22Rv1 (cell line): ENCODE measurements around the gene DPP6.

Experiments used
- ZFX ChIP-seq: fragments of 450-650 bp; IDR thresholded peaks from 2 replicates; pipeline ENCODE4 v1.6.1; 2017; ENCODE audit warnings: antibody characterized with exemption, borderline replicate concordance
- TF ChIP-seq, protein P1 (sequence below): fragments of 450-650 bp; IDR thresholded peaks from 2 replicates; pipeline ENCODE4 v1.5.1; 2017; ENCODE audit warnings: mild to moderate bottlenecking

DNA sequence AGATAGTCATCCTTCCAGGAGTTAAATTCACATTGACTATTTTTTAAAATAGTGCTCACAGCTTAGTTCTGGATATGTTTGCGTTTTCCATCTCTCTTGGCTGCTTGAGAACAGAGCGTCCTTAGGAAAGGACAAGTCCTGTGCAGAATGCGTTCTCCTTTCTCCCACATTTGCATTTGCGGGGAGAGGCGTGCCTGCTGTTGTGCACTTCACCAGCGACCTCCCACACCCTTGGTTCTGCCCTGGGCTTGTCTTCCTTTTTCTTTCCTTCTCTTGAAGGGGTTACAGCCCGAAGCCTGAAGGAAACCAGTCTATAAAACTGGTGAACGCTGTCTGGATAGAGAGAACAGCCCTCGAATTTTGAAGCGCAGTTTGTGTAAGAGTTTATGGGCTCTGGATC lies 367.1 kb downstream of the DPP6 start:
- TF ChIP-seq, protein P1, sequence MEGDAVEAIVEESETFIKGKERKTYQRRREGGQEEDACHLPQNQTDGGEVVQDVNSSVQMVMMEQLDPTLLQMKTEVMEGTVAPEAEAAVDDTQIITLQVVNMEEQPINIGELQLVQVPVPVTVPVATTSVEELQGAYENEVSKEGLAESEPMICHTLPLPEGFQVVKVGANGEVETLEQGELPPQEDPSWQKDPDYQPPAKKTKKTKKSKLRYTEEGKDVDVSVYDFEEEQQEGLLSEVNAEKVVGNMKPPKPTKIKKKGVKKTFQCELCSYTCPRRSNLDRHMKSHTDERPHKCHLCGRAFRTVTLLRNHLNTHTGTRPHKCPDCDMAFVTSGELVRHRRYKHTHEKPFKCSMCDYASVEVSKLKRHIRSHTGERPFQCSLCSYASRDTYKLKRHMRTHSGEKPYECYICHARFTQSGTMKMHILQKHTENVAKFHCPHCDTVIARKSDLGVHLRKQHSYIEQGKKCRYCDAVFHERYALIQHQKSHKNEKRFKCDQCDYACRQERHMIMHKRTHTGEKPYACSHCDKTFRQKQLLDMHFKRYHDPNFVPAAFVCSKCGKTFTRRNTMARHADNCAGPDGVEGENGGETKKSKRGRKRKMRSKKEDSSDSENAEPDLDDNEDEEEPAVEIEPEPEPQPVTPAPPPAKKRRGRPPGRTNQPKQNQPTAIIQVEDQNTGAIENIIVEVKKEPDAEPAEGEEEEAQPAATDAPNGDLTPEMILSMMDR: no peak
- TF ChIP-seq ZFX: no peak
